IPS-11a (cell line): ENCODE measurements around the gene TFF2.

Source experiments
- H3K4me3 ChIP-seq: one replicate; pipeline ENCODE4 v1.5.1; 2013; ENCODE audit warnings: low read depth, low read length, control low read depth

The TFF2 gene, protein sequence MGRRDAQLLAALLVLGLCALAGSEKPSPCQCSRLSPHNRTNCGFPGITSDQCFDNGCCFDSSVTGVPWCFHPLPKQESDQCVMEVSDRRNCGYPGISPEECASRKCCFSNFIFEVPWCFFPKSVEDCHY

GRCh38 chr21:42350927-42351426 lies at the start of gene TFF2:
Gene TFF2 (minus strand): TSS chr21:42350994. CDS start chr21:42350957, 37 bp downstream.
- no peak within 1 kb of the TSS for H3K4me3 ChIP-seq

DNA sequence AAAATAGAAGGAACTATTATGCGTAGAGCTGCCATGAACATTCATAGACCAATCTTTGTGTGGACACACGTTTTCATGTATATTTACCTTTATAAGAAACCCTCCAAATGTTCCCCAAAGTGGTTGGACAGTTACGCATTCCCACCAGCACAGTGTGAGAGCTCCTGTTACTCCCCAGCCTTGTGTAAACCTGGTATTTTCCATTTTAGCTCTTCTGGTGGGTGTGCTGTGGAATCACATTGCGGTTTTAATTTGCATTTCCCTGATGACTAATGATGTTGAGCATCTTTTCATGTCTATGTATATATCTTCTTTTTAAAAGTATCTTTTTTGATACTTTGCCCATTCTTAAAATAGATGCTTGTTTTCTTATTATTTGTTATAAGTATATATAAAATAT lies 49.7 kb upstream of the TFF2 start:
- H3K4me3 ChIP-seq = no peak overlapping the region

DNA sequence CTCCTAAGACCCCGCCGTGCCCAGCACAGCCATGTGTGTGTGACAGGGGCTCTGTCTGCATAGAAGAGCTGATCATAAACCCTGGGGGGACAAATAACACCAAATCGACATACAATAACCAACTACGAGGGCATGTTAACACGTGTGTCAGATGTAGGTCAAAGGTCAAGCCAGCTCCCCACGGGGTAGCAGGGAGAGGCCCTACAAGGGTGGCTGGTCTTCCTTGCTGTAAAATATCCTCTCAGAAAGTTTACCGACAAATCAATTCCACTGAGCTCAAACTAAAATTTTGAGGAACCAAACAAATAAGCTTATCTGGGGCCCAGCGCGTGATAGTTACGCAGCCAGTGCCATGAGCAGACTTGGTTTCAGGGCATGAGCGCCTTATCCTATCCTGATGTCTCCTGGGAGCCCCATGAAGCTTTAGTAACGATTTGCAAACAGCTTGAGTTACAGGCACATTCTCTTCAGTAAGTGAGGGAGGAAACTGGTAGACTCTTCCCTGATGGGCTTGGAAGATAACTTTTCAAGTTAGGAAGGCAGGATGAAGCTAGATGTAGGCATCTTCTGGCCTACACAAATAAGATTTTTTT lies 47.7 kb upstream of the TFF2 start:
- no peak overlapping the region for H3K4me3 ChIP-seq

DNA sequence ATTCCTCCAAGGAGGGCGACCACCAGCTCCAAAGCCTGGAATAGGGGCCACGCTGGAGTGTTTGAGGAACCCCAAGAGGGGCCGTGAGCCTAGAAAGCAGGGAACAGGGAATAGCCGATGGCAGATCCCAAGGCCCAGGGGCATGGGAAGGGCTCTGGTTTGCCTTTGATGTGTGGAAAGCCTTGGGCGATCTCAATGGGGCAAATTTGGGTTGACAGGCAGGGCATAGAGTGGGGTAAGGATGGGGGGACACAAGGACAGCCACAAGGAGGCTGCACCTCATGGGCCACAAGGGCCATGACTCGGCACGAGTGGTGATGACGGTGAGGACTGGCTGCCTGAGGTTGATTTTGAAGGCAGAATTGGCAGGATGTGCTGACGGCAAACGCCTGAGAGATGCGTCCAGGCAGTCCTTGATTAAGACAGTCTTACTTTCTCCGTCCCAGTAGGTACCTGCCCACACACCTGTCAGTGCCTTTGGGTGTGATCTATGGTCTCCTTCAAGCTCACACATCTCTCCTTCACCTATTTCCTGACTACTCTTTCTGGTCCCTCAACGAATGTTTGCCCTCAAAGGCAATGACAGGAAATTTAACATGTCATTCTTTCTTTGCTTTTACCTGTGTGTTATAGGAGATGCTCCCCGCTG lies 47.1 kb upstream of the TFF2 start:
- H3K4me3 ChIP-seq = no peak overlapping the region

GRCh38 chr21:42396799-42397745 lies 46.3 kb upstream of the TFF2 start:
- no peak overlapping the region for H3K4me3 ChIP-seq

GRCh38 chr21:42395905-42396651 lies 45.3 kb upstream of the TFF2 start, which contains the start of gene TMPRSS3:
Gene TMPRSS3 (minus strand): TSS chr21:42396052. CDS start chr21:42395417, 635 bp downstream.
- no peak within 1 kb of the TSS for H3K4me3 ChIP-seq

DNA sequence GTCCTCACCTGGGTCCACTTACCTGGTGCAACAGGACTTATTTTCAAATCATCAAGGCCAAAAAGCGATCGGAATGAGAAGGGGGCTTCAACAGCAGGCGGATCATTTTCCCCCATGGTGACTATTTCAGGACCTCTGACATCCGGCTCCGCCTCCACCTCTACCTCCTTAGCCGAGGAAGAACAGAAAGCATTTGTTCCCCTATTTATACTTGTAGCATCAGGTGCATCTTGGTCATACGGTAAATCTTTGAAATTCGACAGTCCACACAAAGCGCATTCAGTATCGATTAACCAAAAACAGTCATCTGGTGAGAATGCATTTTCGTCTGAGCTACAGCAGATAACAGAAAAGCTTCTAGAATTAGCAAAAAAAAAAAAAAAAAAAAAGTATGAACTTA lies 44.5 kb upstream of the TFF2 start:
- no peak overlapping the region for H3K4me3 ChIP-seq

GRCh38 chr21:42393443-42393950 lies 42.7 kb upstream of the TFF2 start:
- H3K4me3 ChIP-seq = no peak overlapping the region

GRCh38 chr21:42392731-42393442 lies 42.1 kb upstream of the TFF2 start:
- no peak overlapping the region for H3K4me3 ChIP-seq

GRCh38 chr21:42391297-42391696 lies 40.5 kb upstream of the TFF2 start:
- no peak overlapping the region for H3K4me3 ChIP-seq

DNA sequence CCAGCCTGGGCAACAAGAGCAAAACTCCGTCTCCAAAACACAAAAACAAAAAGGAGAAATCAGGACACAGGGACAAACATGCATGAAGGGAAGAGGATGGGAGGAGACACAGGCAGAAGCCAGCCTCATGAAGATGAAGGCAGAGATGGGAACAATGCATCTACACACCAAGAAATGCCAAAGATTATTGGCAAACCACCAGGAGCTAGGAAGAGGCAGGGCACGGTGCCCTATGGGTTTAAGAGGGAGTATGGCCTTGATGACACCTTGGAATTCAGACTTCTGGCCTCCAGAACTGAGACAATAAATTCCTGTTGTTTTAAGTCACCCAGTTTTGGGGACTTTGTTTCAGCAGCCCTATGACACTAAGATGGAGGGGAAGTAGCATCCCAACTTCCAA lies 39.9 kb upstream of the TFF2 start:
- no peak overlapping the region for H3K4me3 ChIP-seq

DNA sequence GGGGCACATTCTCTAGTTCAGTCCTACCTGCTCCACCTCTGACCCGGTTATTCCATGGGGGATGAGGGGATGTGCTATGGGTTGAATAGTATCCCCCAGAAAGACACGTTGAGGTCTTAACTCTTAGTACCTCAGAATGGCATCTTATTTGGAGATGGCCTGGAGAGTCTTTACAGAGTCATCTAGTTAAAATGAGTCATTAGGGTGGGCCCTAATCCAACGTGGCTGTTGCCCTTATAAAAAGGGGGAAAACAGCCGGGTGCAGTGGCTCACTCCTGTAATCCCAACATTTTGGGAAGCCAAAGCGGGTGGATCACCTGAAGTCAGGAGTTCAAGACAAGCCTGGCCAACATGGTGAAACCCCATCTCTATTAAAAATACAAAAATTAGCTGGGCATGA lies 39.4 kb upstream of the TFF2 start:
- H3K4me3 ChIP-seq = no peak overlapping the region

DNA sequence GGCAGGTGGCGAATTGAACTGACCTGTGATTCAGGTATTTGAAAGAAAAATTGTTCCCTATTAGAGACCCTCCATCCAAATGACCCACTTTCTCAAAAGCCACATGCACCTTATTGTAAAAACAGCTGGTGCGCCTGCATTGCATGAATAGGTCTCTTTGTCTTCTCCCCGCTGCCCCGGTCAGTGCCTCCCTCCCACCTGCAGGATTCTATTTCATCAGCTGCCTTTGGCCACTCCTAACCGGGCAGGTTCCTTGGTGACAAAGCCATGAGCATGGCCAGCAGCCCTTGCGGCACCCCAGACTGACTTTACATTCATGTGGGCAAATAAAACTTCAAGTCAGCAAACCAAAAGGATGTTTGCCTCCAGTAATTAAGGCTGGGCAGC lies 38.6 kb upstream of the TFF2 start:
- no peak overlapping the region for H3K4me3 ChIP-seq

GRCh38 chr21:42388740-42389448 lies 38.1 kb upstream of the TFF2 start:
- H3K4me3 ChIP-seq = no peak overlapping the region

GRCh38 chr21:42387843-42388340 lies 37.1 kb upstream of the TFF2 start:
- no peak overlapping the region for H3K4me3 ChIP-seq

DNA sequence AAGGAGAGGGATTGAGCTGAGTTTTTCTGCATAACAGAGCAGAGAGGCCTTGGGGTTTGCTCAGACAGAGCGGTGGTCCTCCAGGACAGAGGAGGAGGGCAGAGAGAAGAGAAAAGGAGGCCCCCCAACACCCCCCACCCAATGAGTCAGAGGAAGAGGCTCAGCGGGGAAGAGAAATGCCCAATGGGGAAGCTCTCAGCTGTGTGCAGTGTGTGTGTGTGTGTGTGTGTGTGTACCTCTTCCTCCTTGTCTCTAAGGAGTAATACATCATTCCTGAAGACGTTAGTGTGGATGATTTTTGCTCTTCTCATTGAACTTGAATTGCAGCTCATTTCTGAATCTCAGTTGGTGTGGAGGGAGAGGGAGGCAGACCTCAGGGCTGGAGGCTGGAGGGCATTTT lies 36.4 kb upstream of the TFF2 start:
- no peak overlapping the region for H3K4me3 ChIP-seq

- no peak overlapping the region for H3K4me3 ChIP-seq
Measured at GRCh38 chr21:42386034-42386591, 35.3 kb upstream of the TFF2 start.

GRCh38 chr21:42385619-42386018 lies 34.8 kb upstream of the TFF2 start:
- no peak overlapping the region for H3K4me3 ChIP-seq

- no peak overlapping the region for H3K4me3 ChIP-seq
Measured at GRCh38 chr21:42384989-42385388, 34.2 kb upstream of the TFF2 start.
